Progenitor cell of endocrine pancreas (in vitro differentiated cells): ENCODE results near the gene METTL24. TPM values are rescaled to one million over a fixed set of nuclear protein-coding genes. Genes with fewer than 3 reads are reported as not detected.

Experiments used
- DNase-seq: peaks from one replicate; pipeline ENCODE4 v3.0.0; 2021; ENCODE audit warnings: low spot score; ENCODE audit not compliant: unreplicated experiment
- H3K27ac Mint-ChIP-seq: 2 replicates; pipeline ENCODE4 v1.8.0; 2021; ENCODE audit warnings: mild to moderate bottlenecking, moderate library complexity, mixed read lengths
- H3K27me3 Mint-ChIP-seq: 2 replicates; pipeline ENCODE4 v1.8.0; 2021; ENCODE audit warnings: mixed read lengths
- H3K36me3 Mint-ChIP-seq: 2 replicates; pipeline ENCODE4 v1.8.0; 2022; ENCODE audit warnings: mixed read lengths; ENCODE audit not compliant: insufficient read depth
- H3K4me1 Mint-ChIP-seq: 2 replicates; pipeline ENCODE4 v1.8.0; 2021; ENCODE audit warnings: low read depth, mixed read lengths
- H3K4me3 Mint-ChIP-seq: 2 replicates; pipeline ENCODE4 v1.8.0; 2021; ENCODE audit warnings: low read depth, mild to moderate bottlenecking, moderate library complexity, mixed read lengths
- H3K9me3 Mint-ChIP-seq: 2 replicates; pipeline ENCODE4 v1.8.0; 2021; ENCODE audit warnings: low read depth, mixed read lengths
- CTCF ChIP-seq: fragments of 200-600 bp; sonication (generic); IDR thresholded peaks from one replicate; pipeline ENCODE4 v1.5.0; 2021; ENCODE audit warnings: antibody characterized with exemption, mild to moderate bottlenecking; ENCODE audit not compliant: unreplicated experiment
- total RNA-seq: library from RNA; stranded (reverse); gene quantifications from 2 replicates; pipeline ENCODE4 v1.2.1, GENCODE V29; 2021

The METTL24 gene
- total RNA-seq, 1 donor from 2014 or later = 10.0 TPM

DNA sequence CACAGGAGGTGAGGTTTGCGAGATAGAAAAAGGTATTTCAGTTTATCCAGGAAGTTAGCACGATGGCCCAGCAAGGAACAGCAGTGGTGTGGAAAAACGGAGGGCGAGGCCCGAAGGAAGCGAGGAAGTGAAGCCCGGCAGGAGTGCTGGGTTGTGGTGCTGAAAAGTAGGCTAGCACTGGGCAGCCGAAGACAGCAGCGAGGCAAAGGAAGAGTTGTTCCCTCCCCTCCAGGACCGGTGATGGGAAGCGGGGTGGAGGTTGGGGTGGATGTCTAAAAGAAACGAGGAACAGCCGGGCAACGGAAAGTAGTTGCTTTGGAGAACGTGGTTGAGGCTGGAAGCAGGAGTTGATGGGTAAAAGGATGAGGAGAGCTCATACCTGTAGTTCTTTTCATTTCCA is 1.4 kb downstream of the METTL24 start:
- no peak for TF ChIP-seq CTCF
- H3K27ac Mint-ChIP-seq = peak overlapping the region; percentile 83
- no peaks in the 10 kb centered on the region for H3K27me3 Mint-ChIP-seq
- H3K9me3 Mint-ChIP-seq = peaks cover 9% of the 10 kb centered on the region
- H3K4me3 Mint-ChIP-seq = peak overlapping the region; percentile 82
- H3K36me3 Mint-ChIP-seq = peaks cover 1% of the 10 kb centered on the region
- peaks cover 79% of the 10 kb centered on the region for H3K4me1 Mint-ChIP-seq
- DNase-seq = no peak

GRCh38 chr6:110355727-110356126 is 2.4 kb downstream of the METTL24 start:
- no peak for DNase-seq
- Mint-ChIP-seq H3K4me3 (peak overlapping the region; percentile 82), H3K27ac (peak overlapping the region; percentile 83), H3K36me3 (no peaks in the 10 kb centered on the region), H3K9me3 (no peaks in the 10 kb centered on the region), H3K4me1 (peaks cover 77% of the 10 kb centered on the region), H3K27me3 (no peaks in the 10 kb centered on the region)
- TF ChIP-seq CTCF = no peak

GRCh38 chr6:110355022-110355421 is 3.1 kb downstream of the METTL24 start:
- Mint-ChIP-seq H3K4me3 (no peak overlapping the region), H3K27ac (peak overlapping the region; percentile 83), H3K27me3 (no peaks in the 10 kb centered on the region), H3K4me1 (peaks cover 70% of the 10 kb centered on the region), H3K9me3 (no peaks in the 10 kb centered on the region), H3K36me3 (no peaks in the 10 kb centered on the region)
- no peak for TF ChIP-seq CTCF
- DNase-seq = no peak

DNA sequence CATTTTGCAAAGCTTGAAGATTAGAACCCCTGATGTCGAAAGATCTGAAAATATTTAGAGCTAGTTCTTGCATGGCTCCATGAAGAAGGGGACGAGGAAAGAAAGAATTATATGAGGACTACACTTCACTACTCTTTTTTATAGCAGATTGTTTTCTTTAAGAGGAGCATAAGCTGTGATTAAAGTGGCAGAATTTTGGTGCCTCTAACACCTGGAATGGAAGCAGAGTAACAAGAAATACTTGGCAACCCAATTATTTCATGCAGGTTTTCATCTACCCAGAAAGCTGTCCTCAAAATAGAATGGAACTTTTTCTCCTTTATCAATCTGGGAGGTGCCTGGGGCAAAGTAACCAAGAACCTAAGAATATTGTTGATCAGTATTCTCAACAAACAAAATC is 4.0 kb downstream of the METTL24 start:
- Mint-ChIP-seq H3K27me3 (no peaks in the 10 kb centered on the region), H3K4me1 (peaks cover 69% of the 10 kb centered on the region), H3K27ac (peak overlapping the region; percentile 88), H3K4me3 (no peak overlapping the region), H3K9me3 (no peaks in the 10 kb centered on the region), H3K36me3 (peaks cover 2% of the 10 kb centered on the region)
- no peak for DNase-seq
- TF ChIP-seq CTCF = no peak

GRCh38 chr6:110353457-110354001 is 4.6 kb downstream of the METTL24 start:
- H3K27me3 Mint-ChIP-seq = no peaks in the 10 kb centered on the region
- peaks cover 2% of the 10 kb centered on the region for H3K36me3 Mint-ChIP-seq
- peaks cover 63% of the 10 kb centered on the region for H3K4me1 Mint-ChIP-seq
- H3K9me3 Mint-ChIP-seq = no peaks in the 10 kb centered on the region
- TF ChIP-seq CTCF = no peak
- no peak overlapping the region for H3K4me3 Mint-ChIP-seq
- peak overlapping the region; percentile 88 for H3K27ac Mint-ChIP-seq
- no peak for DNase-seq
